GM12878 (cell line): Measurements from ENCODE around the gene RADIL. TPM values are rescaled to one million over a fixed set of nuclear protein-coding genes. Genes with fewer than 3 reads are reported as not detected.

Experiments used
- ATAC-seq: fragments of 200-7000 bp; cut with Tn5 transposase; 3 replicates; pipeline ENCODE4 v1.9.1; 2020; ENCODE audit warnings: mild to moderate bottlenecking, moderate library complexity
- BruUV-seq: library from RNA; stranded (reverse); fragments of 400-500 nt; replicated peaks from 2 replicates; lab custom pipeline; 2021; lab: Mats Ljungman, UMichigan
- CTCF ChIA-PET: fragments of 300-600 bp; sonication (Branson Sonifier 250); formaldehyde crosslinking; extraction: SDS; loops from one replicate; lab custom pipeline; 2021; ENCODE audit warnings: inconsistent platforms; lab: Yijun Ruan, JAX
- POLR2A ChIA-PET: fragments of 350-600 bp; formaldehyde crosslinking; extraction: SDS; loops from one replicate; lab custom pipeline; 2021; ENCODE audit warnings: inconsistent platforms; lab: Charles Lee
- RAD21 ChIA-PET: fragments of 300-600 bp; sonication (Branson Sonifier 250); formaldehyde crosslinking; loops from one replicate; lab custom pipeline; 2023; ENCODE audit warnings: antibody characterized with exemption; ENCODE audit not compliant: unreplicated experiment; lab: Charles Lee
- SMC1A ChIA-PET: fragments of 300-600 bp; sonication (Branson Sonifier 250); formaldehyde crosslinking; loops from one replicate; lab custom pipeline; 2023; ENCODE audit not compliant: unreplicated experiment, uncharacterized antibody; lab: Charles Lee
- DNase-seq: peaks from one replicate; pipeline ENCODE4 v3.0.0-alpha.2; 2011; ENCODE audit warnings: low read depth, low spot score
- FAIRE-seq: peaks from 3 replicates; lab custom pipeline; 2011; peaks lifted over from hg19 to GRCh38; lab: Jason Lieb, UNC
- H2AFZ ChIP-seq: 2 replicates; pipeline ENCODE4 v1.6.0; 2011; ENCODE audit warnings: low read depth, low read length, control low read depth; ENCODE audit not compliant: control insufficient read depth
- H3K27ac ChIP-seq: 2 replicates; pipeline ENCODE4 v1.5.1; 2011; ENCODE audit warnings: control low read depth; ENCODE audit not compliant: control insufficient read depth, insufficient read depth
- H3K27me3 ChIP-seq, 2 experiments: replicated peaks in 1 of 2; 2 replicates each; pipeline versions ENCODE4 v1.6.0 to v1.6.1; 2011; ENCODE audit warnings: low read length in 1 of 2; ENCODE audit not compliant: control insufficient read depth in 2 of 2, insufficient read depth in 2 of 2
- H3K36me3 ChIP-seq, 2 experiments: 2 replicates each; pipeline ENCODE4 v1.5.1; 2011; ENCODE audit warnings: low read length in 1 of 2; ENCODE audit not compliant: control insufficient read depth in 2 of 2, insufficient read depth in 2 of 2
- H3K4me1 ChIP-seq: 2 replicates; pipeline ENCODE4 v1.6.1; 2011; ENCODE audit warnings: mild to moderate bottlenecking, low read length, moderate library complexity, mixed read lengths; ENCODE audit not compliant: control insufficient read depth, insufficient read depth
- H3K4me2 ChIP-seq: 2 replicates; pipeline ENCODE4 v1.6.0; 2011; ENCODE audit warnings: control low read depth; ENCODE audit not compliant: control insufficient read depth, insufficient read depth
- H3K4me3 ChIP-seq: fragments of 200-600 bp; sonication (generic); 2 replicates; pipeline ENCODE4 v1.5.1; 2016
- H3K79me2 ChIP-seq: 2 replicates; pipeline ENCODE4 v1.6.0; 2011; ENCODE audit warnings: low read length; ENCODE audit not compliant: control insufficient read depth, insufficient read depth
- H3K9ac ChIP-seq: 2 replicates; pipeline ENCODE4 v1.8.0; 2011; ENCODE audit warnings: low read length, control low read depth, mixed read lengths; ENCODE audit not compliant: control insufficient read depth, insufficient read depth
- H3K9me3 ChIP-seq: replicated peaks from 3 replicates; pipeline ENCODE4 v1.5.1; 2011; ENCODE audit warnings: mild to moderate bottlenecking, low read length; ENCODE audit not compliant: control insufficient read depth, insufficient read depth
- H4K20me1 ChIP-seq: 2 replicates; pipeline ENCODE4 v1.6.0; 2011; ENCODE audit not compliant: control insufficient read depth, insufficient read depth
- CHD2 ChIP-seq: IDR thresholded peaks from 2 replicates; pipeline ENCODE4 v1.6.1; 2011; ENCODE audit warnings: low read depth, low read length, improper control_type of control experiment, borderline replicate concordance
- EGR1 ChIP-seq, 2 experiments: IDR thresholded peaks; 1 replicate in 1 of 2; 2 replicates in 1 of 2; pipeline ENCODE4 v1.6.1; 2011 to 2012; ENCODE audit warnings: low read depth in 2 of 2, low read length in 2 of 2, borderline replicate concordance in 1 of 2, mild to moderate bottlenecking in 1 of 2, moderate library complexity in 1 of 2
- FOXM1 ChIP-seq: IDR thresholded peaks from 2 replicates; pipeline ENCODE4 v1.6.1; 2012; ENCODE audit warnings: low read depth, mild to moderate bottlenecking, inconsistent platforms, low read length, moderate library complexity
- NR2C1 ChIP-seq: fragments of 450-650 bp; IDR thresholded peaks from 2 replicates; pipeline ENCODE4 v1.6.1; 2017; ENCODE audit warnings: antibody characterized with exemption, mild to moderate bottlenecking, moderate library complexity
- NR2F1 ChIP-seq: fragments of 450-650 bp; conservative IDR thresholded peaks from 2 replicates; pipeline ENCODE4 v1.6.1; 2017; ENCODE audit warnings: mild to moderate bottlenecking
- NRF1 ChIP-seq: conservative IDR thresholded peaks from 2 replicates; pipeline ENCODE4 v1.6.1; 2011; ENCODE audit warnings: mild to moderate bottlenecking, low read depth, low read length, improper control_type of control experiment
- SPI1 ChIP-seq: IDR thresholded peaks from 2 replicates; pipeline ENCODE4 v1.6.1; 2011; ENCODE audit warnings: low read depth, mild to moderate bottlenecking, low read length, moderate library complexity, borderline replicate concordance; ENCODE audit not compliant: insufficient read depth
- SUPT20H ChIP-seq: IDR thresholded peaks from 2 replicates; pipeline ENCODE4 v1.6.1; 2011; ENCODE audit warnings: low read depth, mild to moderate bottlenecking, low read length, moderate library complexity, borderline replicate concordance; ENCODE audit not compliant: control insufficient read depth
- ZSCAN29 ChIP-seq: fragments of 450-650 bp; IDR thresholded peaks from 2 replicates; pipeline ENCODE4 v1.6.1; 2017; ENCODE audit warnings: mild to moderate bottlenecking, moderate library complexity
- WGBS: methylation state at CpG from one replicate; pipeline ENCODE4 v1.1.6; 2016; ENCODE audit warnings: low lambda C conversion rate; ENCODE audit not compliant: insufficient replicate concordance, insufficient coverage; ENCODE audit errors: missing lambda C conversion rate; 5-methylcytosine and 5-hydroxymethylcytosine counted together
- in situ Hi-C: fragments of 300-500 bp; cut with MboI; formaldehyde crosslinking; loops from 9 replicates; pipeline ENCODE4 v1.14.3; 2018; ENCODE audit warnings: mixed read lengths
- intact Hi-C: fragments of 100-400 bp; cut with micrococcal nuclease; formaldehyde crosslinking; loops from one replicate; pipeline ENCODE4 v1.14.2; 2022; ENCODE audit not compliant: unreplicated experiment
- polyA plus RNA-seq, 11 experiments: library from polyadenylated mRNA; depleted of rRNA in 4 of 11; unstranded in 6 of 11; stranded (reverse) in 5 of 11; fragments of >200 nt; fragmentation: Nextera tagmentation in 4 of 11; fragmentation: Illumina TruSeq in 1 of 11; extraction: Ambion mirVana in 4 of 11; extraction: Trizol in 1 of 11; gene quantifications; 1 replicate in 1 of 11; 2 replicates in 10 of 11; pipeline versions ENCODE4 v1.2.1 to v1.2.3, GENCODE V29; 2011 to 2016; ENCODE audit warnings: inconsistent platforms in 2 of 11, missing spikeins in 2 of 11, low read depth in 1 of 11
- total RNA-seq, 4 experiments: library from RNA; depleted of rRNA in 3 of 4; stranded (reverse); fragments of >200 nt in 3 of 4; fragmentation: Illumina TruSeq in 1 of 4; extraction: Trizol in 1 of 4; gene quantifications; 2 replicates each; pipeline versions ENCODE4 v1.2.1 to v1.2.3, GENCODE V29; 2013 to 2021
- TF ChIP-seq, protein P1 (sequence below): fragments of 450-650 bp; IDR thresholded peaks from 2 replicates; pipeline ENCODE4 v1.6.1; 2017; ENCODE audit warnings: mild to moderate bottlenecking, moderate library complexity

The RADIL gene
- total and polyA plus RNA-seq, 10 of the 15 experiments (the other 5 are each of a cell fraction or from before 2014, with no cell fraction given), result 0.05 to 0.06 TPM; not detected in 8

DNA sequence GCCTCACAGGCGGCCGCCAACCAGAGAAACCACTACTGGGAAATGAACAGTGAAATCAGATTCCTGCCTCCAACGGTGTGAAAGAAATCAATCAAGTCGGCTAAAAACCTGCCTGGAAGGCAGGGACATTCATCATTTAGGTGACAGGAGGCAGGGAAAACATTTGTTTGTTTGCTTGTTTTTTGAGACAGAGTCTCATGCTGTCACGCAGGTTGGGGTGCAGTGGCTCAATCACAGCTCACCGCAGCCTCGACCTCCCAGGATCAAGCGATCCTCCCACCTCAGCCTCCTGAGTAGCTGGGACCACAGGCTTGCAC lies 77.6 kb downstream of the RADIL start:
- no peak overlapping the region for H3K4me2 ChIP-seq
- no peaks in the 10 kb centered on the region for H3K27me3 ChIP-seq
- ChIA-PET POLR2A (no interaction called here), SMC1A (no interaction called here), RAD21 (no interaction called here), CTCF (no interaction called here)
- in situ Hi-C loops (no loop called here), intact Hi-C loops (no loop called here)
- no peak for TF ChIP-seq NR2F1
- FAIRE-seq, result no peak
- BruUV-seq, result no TSS peak
- no peaks in the 10 kb centered on the region for H3K9me3 ChIP-seq
- WGBS, result 69% methylated on average over 8 of the region's 8 CpGs
- H3K4me3 ChIP-seq, result no peak overlapping the region
- no peak overlapping the region for H3K9ac ChIP-seq
- H3K27ac ChIP-seq, result no peak overlapping the region
- no peaks in the 10 kb centered on the region for H4K20me1 ChIP-seq
- no peak for DNase-seq
- no peaks in the 10 kb centered on the region for H3K4me1 ChIP-seq
- no peaks in the 10 kb centered on the region for H3K36me3 ChIP-seq
- no peak for ATAC-seq
- no peaks in the 10 kb centered on the region for H3K79me2 ChIP-seq
- H2AFZ ChIP-seq, result no peak overlapping the region

GRCh38 chr7:4805110-4805983 lies 78.2 kb downstream of the RADIL start:
- Histone ChIP-seq H4K20me1 (no peaks in the 10 kb centered on the region), H3K9ac (no peak overlapping the region), H2AFZ (no peak overlapping the region), H3K4me1 (no peaks in the 10 kb centered on the region), H3K9me3 (no peaks in the 10 kb centered on the region), H3K4me3 (no peak overlapping the region), H3K79me2 (no peaks in the 10 kb centered on the region), H3K36me3 (no peaks in the 10 kb centered on the region), H3K4me2 (no peak overlapping the region), H3K27ac (no peak overlapping the region), H3K27me3 (no peaks in the 10 kb centered on the region)
- no peak for TF ChIP-seq SUPT20H
- no peak for TF ChIP-seq FOXM1
- TF ChIP-seq NR2C1, result no peak
- no peak for TF ChIP-seq SPI1
- no peak for TF ChIP-seq EGR1 (IDR thresholded peaks at IDR 0.05; ENCODE audit: borderline replicate concordance in 1 of 2, low read depth in 2 of 2, low read length in 2 of 2)
- no peak for TF ChIP-seq CHD2
- TF ChIP-seq, protein P1, sequence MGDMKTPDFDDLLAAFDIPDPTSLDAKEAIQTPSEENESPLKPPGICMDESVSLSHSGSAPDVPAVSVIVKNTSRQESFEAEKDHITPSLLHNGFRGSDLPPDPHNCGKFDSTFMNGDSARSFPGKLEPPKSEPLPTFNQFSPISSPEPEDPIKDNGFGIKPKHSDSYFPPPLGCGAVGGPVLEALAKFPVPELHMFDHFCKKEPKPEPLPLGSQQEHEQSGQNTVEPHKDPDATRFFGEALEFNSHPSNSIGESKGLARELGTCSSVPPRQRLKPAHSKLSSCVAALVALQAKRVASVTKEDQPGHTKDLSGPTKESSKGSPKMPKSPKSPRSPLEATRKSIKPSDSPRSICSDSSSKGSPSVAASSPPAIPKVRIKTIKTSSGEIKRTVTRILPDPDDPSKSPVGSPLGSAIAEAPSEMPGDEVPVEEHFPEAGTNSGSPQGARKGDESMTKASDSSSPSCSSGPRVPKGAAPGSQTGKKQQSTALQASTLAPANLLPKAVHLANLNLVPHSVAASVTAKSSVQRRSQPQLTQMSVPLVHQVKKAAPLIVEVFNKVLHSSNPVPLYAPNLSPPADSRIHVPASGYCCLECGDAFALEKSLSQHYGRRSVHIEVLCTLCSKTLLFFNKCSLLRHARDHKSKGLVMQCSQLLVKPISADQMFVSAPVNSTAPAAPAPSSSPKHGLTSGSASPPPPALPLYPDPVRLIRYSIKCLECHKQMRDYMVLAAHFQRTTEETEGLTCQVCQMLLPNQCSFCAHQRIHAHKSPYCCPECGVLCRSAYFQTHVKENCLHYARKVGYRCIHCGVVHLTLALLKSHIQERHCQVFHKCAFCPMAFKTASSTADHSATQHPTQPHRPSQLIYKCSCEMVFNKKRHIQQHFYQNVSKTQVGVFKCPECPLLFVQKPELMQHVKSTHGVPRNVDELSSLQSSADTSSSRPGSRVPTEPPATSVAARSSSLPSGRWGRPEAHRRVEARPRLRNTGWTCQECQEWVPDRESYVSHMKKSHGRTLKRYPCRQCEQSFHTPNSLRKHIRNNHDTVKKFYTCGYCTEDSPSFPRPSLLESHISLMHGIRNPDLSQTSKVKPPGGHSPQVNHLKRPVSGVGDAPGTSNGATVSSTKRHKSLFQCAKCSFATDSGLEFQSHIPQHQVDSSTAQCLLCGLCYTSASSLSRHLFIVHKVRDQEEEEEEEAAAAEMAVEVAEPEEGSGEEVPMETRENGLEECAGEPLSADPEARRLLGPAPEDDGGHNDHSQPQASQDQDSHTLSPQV, result no peak
- TF ChIP-seq ZSCAN29, result no peak
- no peak for TF ChIP-seq NRF1
- no peak for DNase-seq
- no peak for ATAC-seq
- 52% methylated on average over 26 of the region's 29 CpGs for WGBS
- in situ Hi-C loops (no loop called here), intact Hi-C loops (no loop called here)
- SMC1A ChIA-PET, result no interaction called here
- RAD21 ChIA-PET, result no interaction called here
- POLR2A ChIA-PET, result no interaction called here
- BruUV-seq, result no TSS peak
- CTCF ChIA-PET, result no interaction called here
- FAIRE-seq, result no peak
